HG02870 (cell line): ENCODE data around the gene XYLT2.

Source experiments
- ATAC-seq: cut with Tn5 transposase; IDR thresholded peaks from one replicate; pipeline ENCODE4 v1.9.1; 2021; ENCODE audit warnings: mild to moderate bottlenecking, moderate library complexity; ENCODE audit not compliant: unreplicated experiment

The XYLT2 gene

DNA sequence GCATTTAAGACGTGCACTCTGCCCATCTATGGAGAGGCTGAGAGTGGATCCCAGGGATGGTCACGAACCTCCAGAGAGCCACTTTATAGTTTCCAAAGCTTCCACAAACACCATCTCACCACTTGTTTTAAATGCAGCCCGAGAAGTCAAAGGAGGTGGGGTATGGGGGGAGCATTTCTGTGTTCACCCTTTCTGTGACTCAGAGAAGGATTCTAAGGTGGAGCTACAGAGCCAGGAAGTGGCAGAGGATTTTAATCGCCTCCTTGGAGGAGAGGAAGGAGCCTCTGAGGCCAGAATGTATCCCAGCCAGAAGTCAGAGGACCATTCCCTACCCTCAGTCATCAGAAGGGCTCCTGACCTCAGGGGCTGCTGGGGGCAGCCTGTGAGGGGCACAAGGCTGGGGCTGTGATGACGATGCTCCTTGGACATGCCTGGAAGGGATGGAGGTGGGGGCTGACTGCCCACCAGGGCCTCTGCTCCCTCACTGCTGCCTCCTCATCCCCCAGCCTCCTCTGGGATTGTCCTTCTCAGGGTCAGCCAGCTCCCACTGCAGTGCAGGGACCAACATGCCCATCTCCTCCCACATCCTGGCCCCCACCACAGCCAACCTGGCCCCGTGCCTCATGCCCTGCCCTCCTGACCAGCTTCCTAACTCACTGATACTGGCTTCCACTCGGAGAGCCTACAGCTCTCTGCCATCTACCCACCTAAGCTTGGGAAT, 2.8 kb downstream of the XYLT2 start:
- no peak for ATAC-seq

DNA sequence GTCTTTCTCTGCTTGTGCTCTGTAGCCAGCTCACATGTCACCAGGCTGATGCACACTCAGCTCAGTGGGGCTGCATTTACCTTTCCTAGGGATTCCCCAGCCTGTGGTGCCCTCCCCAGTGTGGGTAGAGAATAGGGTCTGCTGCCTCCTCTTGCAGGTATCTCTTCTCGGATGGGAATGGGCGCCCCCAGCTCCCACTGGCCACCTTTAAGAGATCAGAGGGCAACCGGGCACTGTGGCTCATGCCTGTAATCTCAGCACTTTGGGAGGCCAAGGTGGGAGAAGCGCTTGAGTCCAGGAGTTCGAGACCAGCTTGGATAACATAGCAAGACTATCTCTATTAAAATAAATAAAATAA, 3.3 kb downstream of the XYLT2 start:
- no peak for ATAC-seq

DNA sequence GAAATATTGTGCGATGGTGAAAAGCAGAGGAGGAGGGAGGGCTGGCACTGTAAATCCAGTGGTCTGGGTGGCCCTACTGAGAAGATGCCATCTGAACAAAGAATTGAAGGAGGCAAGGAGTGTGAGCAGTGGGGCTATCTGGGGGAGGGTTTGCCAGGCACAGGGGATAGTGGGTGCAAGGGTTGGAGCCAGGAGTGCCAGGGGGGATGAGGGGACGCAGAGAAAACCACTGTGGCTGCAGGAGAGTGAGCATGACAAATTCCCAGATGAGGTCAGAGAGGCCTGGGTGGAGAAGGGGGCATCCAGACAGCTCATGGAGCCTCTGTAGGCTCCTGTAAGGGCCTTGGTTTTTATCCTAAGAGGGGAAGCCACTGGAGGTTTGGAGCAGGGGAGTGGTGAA, 4.8 kb downstream of the XYLT2 start:
- no peak for ATAC-seq

DNA sequence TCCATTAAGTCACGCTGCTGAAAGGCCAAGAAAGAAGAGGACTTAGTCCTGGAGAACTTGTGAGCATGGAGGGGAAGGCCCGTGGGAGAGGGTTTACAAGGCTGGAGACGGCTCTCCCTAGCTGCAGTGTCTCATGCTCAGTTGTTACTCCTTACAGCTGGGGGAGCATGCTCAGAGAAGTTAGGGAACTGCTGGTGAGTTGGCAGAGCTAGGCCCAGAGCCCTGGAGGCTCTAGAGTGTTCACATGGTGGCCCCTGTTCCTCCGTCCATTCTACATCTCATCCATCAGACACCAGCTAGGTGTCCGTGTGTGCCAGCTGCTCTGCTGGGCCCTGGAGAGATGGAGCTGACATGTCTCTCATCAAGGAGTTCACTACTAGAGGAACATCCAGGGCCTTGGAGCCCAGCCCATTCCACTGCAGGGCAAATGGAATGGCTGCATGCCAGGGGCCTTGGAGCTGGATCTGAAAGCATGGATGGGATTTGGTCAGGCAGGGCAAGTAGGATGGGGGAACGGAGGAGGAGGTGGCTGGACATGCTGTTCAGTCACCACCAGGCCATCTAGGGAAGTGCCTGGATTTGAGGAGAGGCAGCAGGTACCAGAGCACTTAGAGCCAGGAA, 6.3 kb downstream of the XYLT2 start:
- ATAC-seq, result no peak

DNA sequence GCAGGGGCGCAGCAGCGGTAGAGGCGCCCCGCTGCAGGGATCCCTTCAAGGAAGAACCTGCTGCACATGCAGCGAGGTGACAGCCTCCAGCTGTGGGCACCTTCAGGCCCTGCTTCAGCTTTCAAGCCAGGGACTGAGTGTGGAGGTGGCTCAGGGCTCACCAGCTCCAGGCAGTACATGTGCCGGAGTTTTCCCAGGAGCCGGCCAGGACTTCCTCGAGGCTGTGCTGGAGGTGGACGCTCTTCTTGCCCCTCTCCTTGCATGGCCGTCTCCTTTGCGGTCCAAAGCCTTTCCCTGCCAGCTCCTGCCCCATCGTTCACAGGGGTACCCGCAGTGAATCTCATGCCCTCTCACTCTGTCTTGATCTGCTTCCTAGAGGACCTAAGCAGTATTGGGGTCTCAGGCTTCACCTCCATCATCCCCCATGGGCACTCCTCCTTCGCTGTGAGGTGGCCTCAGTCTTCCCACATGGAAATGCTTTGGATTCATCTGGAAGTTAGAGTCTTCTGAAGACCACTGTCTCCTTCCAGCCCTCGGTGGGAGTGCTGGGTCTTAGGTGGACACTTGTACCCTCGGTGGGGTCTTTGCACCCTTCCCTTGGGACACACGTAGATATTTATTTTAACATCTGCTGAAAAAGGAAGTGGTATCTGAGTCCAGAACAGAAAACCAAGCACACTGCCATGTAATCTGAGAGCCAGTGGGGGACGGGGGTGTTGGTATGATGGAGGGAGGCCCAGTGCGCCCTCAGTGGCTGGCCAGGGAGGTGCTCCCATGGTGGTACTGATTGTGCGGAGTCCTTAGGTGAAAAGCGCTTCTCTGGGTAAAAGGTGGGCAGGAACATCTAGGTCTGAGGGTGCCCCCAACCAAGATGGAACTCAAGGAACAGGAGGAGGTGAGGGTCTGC, 7.0 kb downstream of the XYLT2 start:
- ATAC-seq, result no peak

DNA sequence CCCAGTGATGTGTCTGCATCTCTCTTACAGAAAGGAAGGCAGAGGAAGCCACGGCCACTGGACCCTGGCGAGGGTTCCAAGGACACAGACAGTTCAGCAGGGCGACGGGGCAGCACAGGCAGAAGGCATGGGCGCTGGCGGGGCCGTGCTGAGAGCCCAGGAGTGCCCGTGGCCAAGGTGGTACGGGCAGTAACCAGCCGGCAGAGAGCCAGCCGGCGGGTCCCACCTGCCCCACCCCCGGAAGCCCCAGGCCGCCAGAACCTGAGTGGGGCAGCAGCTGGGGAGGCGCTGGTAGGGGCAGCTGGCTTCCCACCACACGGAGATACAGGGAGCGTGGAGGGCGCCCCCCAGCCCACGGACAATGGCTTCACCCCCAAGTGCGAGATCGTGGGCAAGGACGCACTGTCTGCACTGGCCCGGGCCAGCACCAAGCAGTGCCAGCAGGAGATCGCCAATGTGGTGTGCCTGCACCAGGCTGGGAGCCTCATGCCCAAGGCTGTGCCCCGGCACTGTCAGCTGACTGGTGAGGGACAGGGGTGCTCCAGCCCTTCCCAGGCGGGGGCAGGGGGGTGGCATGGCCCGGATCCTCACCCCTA, 7.8 kb downstream of the XYLT2 start:
- ATAC-seq, result no peak

DNA sequence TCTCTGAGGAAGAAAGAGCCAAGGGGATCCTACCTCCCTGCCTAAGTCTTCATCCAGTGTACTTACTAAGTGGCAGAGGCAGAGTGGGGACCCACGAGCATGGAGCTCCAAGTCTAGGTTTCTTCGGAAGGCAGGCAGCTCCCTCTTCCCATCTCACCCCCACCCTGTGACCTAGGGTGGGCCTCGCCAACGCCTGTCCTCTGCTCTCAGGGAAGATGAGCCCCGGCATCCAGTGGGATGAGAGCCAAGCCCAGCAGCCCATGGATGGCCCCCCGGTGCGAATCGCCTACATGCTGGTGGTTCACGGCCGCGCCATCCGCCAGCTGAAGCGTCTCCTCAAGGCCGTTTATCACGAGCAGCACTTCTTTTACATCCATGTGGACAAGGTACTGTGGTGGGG, 8.3 kb downstream of the XYLT2 start:
- ATAC-seq, result no peak

DNA sequence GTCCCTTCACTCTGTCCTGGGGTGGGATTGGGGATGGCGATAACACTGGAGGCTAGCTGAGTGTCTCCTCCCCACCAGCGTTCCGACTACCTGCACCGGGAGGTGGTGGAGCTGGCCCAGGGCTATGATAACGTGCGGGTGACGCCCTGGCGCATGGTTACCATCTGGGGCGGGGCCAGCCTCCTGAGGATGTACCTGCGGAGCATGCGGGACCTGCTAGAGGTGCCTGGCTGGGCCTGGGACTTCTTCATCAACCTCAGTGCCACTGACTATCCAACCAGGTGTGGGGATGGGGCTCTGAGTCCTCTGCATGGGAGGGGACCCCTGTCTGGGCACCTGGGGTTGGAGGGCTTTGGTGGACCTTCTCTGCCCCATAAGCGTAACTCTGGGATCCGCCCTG, 8.8 kb downstream of the XYLT2 start:
- ATAC-seq, result no peak

DNA sequence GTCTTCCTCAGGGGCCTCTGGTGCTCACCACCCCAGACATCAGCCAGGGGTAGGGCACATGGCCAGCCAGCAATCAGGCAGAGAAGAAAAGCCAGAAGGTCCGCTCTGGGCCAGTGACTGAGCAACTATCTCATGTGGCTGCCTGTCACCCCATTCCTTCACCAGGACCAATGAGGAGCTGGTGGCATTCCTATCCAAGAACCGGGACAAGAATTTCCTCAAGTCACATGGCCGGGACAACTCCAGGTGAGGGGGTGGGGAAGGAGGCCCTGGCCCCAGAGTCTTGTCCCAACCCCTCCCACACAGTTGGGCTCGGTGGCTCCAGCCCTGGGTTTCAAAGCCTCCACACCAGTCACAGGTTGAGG, 9.4 kb downstream of the XYLT2 start:
- ATAC-seq, result no peak

DNA sequence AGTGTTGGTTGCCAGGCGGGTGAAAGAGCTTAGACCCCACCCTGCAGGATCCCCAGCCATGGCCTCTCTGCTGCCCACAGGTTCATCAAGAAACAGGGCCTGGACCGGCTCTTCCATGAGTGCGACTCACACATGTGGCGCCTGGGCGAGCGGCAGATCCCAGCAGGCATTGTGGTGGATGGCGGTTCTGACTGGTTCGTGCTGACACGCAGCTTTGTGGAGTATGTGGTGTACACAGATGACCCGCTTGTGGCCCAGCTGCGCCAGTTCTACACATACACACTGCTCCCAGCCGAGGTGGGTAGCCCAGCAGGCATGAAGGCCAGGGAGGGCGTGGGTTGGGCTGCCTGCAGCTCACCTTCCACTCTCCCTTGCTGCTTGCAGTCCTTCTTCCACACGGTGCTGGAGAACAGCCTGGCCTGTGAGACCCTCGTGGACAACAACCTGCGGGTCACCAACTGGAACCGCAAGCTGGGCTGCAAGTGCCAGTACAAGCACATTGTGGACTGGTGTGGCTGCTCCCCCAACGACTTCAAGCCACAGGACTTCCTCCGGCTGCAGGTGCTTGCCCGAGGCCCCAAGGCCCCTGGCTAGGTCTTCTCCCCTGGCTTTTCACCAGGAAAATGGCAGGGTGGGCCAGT, 9.9 kb downstream of the XYLT2 start:
- ATAC-seq, result no peak

DNA sequence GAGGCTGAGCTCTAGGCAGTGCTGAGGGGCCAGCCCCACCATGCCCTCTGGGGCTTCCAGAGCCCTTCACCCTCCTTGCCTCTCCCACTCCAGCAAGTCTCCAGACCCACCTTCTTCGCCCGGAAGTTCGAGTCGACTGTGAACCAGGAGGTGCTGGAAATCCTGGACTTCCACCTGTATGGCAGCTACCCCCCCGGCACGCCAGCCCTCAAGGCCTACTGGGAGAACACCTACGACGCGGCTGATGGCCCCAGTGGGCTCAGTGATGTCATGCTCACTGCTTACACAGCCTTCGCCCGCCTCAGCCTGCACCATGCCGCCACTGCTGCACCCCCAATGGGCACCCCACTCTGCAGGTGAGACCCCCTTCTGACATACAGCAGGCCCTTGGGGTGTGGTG, 10.5 kb downstream of the XYLT2 start:
- ATAC-seq, result no peak

DNA sequence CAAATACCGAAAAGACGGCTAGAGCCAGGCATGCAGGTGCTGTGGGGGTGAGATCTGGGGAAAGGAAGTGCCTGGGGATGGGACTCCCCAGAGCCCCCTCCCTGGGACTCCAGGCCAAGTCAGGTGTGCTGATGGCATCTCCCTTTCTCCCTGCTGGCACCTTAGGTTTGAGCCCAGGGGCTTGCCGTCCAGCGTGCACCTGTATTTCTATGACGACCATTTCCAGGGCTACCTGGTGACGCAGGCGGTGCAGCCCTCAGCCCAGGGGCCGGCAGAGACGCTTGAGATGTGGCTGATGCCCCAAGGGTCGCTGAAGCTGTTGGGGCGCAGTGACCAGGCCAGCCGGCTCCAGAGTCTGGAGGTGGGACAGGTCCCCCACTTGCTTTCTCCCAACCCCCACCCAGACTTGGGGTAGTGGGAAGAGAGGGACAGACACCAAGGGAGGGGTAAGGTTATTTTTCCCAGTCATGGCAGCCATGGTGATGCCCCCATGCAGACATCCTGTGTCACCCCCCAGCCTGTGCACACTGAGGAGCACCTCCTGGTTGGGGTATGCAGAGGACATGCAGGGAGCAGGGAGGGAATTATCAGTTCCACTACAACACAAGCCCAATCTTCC, 11.1 kb downstream of the XYLT2 start:
- ATAC-seq, result no peak

DNA sequence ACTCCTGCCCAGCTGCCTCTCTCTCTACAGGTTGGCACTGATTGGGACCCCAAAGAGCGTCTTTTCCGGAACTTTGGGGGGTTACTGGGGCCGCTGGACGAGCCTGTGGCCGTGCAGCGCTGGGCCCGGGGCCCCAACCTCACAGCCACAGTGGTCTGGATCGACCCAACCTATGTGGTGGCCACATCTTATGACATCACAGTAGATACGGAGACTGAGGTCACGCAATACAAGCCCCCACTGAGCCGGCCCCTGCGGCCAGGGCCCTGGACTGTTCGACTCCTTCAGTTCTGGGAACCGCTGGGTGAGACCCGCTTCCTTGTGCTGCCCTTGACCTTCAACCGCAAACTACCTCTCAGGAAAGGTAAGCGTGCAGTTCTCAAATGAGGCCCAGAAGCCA, 12.3 kb downstream of the XYLT2 start:
- ATAC-seq, result no peak

DNA sequence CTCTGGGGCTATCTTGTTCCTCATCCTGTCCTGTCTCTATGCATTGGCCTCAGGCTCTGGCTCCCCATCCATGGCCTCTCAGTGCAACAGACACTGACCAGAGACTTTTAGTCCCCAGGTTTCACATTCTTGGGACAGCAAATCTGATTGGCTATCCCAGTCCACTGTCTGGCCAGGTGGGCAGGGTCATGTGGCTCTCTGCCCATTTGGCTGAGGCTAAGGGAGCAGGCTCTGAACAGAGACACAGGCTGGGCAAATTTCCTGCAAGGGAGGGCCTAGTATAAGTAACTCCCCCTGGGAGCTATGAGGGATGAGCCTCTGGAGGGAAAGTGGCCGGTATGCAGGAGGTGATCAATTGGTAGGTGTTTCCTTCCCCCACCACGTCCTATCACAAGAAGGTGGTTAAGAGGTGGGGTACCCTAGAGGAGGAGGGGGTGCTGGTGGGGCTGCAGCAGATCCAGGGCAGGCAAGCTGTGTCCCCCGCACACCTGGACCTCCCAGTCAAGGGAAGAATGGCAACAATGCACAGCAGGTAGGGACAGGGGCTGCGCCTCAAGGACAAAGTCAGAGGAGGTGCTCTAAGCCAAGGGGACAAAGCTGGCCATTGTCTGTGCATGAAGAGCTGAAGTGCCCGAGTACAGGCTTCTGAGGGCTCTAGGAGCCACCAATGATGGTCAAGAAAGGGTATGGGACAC, 13.2 kb downstream of the XYLT2 start:
- ATAC-seq, result no peak

DNA sequence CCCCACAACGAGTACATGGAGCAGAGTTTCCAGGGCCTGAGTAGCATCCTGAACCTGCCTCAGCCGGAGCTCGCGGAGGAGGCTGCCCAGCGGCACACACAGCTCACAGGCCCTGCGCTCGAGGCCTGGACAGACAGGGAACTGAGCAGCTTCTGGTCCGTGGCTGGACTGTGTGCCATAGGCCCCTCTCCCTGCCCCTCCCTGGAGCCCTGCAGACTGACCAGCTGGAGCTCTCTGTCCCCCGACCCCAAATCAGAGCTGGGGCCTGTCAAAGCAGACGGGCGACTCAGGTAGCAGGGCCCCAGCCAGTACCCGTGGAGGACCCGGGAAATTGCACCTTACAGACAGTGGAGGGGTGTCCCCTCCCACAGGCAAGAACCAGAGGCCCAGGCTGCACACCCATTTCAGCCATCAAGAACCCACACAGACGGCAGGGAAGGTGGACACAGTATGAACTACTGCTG, 14.1 kb downstream of the XYLT2 start:
- ATAC-seq, result no peak

DNA sequence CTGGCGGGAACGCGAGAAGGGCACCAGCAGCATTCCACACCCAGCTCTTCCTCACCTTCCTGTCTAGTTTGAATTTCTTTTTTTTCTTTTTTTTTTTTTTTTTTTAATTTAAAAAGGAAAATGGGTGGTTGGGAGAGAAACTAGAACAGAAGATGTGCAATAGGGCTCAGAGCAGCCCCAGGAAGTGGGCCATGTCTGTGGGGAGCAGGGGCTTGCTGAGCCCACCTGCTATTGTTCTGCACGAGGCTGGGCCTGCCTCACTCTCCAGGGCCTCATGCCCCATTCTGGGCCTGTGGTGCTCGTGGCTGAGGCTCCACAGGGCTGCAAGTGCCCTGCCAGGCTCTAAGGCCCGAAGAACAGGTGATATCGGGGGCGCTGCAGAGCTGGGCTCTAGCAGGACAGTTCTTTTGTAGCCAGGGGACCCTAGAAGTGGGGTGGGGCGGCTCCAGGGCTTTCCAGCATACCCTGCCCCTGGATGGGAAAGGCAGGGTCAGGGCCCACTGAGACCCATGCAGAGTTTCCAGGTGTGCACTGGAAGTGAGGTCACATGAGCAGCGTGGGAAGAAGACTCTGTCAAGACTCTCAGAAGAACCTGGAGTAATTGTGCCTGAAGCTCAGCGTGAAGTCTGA, 14.7 kb downstream of the XYLT2 start:
- no peak for ATAC-seq

DNA sequence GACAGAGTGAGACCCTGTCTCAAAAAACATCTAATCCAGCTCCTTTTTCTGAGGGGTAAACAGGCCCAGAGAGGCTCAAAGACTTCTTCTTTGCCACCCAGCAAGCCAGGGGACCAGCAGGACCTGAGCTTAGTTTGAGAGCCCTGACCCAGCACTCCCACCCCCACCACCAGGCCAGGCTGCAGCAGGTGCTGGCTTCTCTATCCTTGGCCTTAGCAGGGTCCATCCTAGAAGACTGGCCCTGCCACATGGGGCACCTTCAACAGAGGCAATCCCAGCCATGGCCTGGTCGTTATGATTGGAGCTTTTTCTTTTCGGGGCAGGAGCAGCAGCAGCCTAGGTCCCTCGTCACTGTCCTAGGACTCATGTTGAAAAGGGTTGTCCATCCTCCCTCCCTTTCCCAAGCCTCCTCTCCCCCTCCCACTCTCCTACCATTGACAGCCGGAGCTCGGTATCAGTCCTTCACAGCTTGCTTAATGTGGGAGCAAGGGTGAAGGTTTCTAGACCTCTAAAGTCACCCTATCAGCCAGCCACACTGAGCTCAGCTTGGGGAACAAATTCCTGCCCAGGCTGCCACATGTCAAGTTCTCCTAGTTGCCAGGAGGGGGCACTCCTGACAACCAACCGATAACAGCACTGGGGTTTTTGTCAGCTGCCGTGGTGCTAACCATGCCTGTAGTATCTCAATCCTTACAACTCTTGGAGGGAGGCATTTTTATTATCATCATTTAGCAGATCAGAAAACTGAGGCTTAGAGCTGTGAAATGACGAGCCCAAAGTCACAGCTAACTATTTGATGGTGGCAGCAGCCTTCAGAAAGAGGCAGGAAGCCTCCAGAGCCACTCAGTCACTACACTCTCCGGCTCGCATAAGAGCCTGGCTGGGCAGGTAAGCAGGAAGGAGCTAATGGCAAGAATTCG, 15.9 kb downstream of the XYLT2 start:
- ATAC-seq, result peak; percentile 54

DNA sequence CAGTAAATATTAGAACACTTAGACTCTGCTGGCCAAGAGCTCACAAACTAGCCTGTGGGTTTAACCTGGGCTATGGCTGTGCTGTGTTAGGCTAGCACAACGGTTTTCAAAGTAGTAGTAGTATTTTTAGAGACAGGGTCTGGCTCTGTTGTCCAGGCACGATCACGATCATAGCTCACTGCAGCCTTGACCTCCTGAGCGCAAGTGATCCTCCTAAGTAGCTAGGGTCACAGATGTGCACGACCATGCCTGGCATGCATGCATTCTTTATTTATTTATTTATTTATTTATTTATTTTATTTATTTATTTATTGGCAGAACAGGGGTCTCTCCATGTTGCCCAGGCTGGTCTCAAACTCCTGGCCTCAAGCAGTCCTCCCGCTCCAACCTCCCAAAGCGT, 16.7 kb downstream of the XYLT2 start:
- ATAC-seq, result no peak
